IgD-negative memory B cell (primary cell): ENCODE results near the gene DNMT3B. TPM values are rescaled to one million over a fixed set of nuclear protein-coding genes. Genes with fewer than 3 reads are reported as not detected.

ENCODE experiments used
- H3K27ac Mint-ChIP-seq, 3 donors: one replicate each; pipeline ENCODE4 v1.8.0; 2020 to 2022; ENCODE audit warnings: mild to moderate bottlenecking in 3 of 3, mixed read lengths in 3 of 3, moderate library complexity in 1 of 3
- H3K27me3 Mint-ChIP-seq: one replicate; pipeline ENCODE4 v1.8.0; 2021; ENCODE audit warnings: mixed read lengths
- H3K36me3 Mint-ChIP-seq: one replicate; pipeline ENCODE4 v1.8.0; 2020; ENCODE audit warnings: mild to moderate bottlenecking, mixed read lengths
- H3K4me1 Mint-ChIP-seq, 3 donors: one replicate each; pipeline ENCODE4 v1.8.0; 2020 to 2022; ENCODE audit warnings: mixed read lengths in 3 of 3, mild to moderate bottlenecking in 1 of 3
- H3K4me3 Mint-ChIP-seq, 4 donors: one replicate each; pipeline ENCODE4 v1.8.0; 2020 to 2022; ENCODE audit warnings: mild to moderate bottlenecking in 4 of 4, mixed read lengths in 4 of 4, moderate library complexity in 3 of 4
- H3K9me3 Mint-ChIP-seq, 3 donors: one replicate each; pipeline ENCODE4 v1.8.0; 2020 to 2021; ENCODE audit warnings: mixed read lengths in 3 of 3, mild to moderate bottlenecking in 1 of 3
- polyA plus RNA-seq: library from polyadenylated mRNA; unstranded; fragments of 300-500 nt; fragmentation: Illumina TruSeq; gene quantifications from one replicate; pipeline ENCODE4 v1.2.3, GENCODE V29; 2021

The DNMT3B gene
- polyA plus RNA-seq, 1 donor from 2014 or later, result not detected

DNA sequence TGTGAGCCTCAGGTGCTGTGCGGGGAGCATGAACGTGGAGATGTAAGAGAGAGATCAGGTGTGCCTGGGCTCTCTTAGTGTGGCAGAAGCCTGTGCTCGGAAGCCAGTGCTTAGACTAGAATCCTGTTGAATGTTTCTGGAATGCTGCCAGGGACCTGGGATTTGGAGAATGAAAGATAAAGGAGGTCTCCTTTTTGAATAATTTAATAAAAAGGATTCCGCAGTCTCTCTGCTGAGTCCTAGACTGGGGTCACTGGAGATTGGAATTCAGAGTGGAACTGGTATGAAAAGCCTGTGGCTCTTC lies 77.7 kb downstream of the DNMT3B start:
- peak overlapping the region in 1 of 3 donors; percentile 31 for H3K27ac Mint-ChIP-seq
- H3K9me3 Mint-ChIP-seq, result no peaks in the 10 kb centered on the region
- no peak overlapping the region for H3K4me3 Mint-ChIP-seq
- no peaks in the 10 kb centered on the region for H3K27me3 Mint-ChIP-seq
- H3K36me3 Mint-ChIP-seq, result peaks cover 4% of the 10 kb centered on the region
- peaks cover 4 to 8% (median 4%) of the 10 kb centered on the region in 3 donors for H3K4me1 Mint-ChIP-seq

DNA sequence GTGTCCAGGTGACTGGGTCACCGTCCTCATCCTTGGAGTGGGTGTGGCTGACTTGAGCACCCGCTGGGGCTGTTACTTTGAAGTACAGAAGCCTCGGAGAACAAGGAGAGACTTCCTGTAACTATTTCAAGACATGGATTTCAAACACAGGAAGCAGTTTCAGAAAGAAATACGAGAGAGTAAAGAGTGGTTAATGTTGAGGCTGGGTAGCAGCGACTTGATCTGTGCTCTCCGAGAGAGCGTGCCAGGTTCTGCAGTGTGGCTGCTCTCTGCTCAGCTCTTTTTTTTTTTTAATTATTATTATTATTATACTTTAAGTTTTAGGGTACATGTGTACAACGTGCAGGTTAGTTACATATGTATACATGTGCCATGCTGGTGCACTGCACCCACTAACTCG lies 79.0 kb downstream of the DNMT3B start:
- Mint-ChIP-seq H3K36me3 (peaks cover 3% of the 10 kb centered on the region), H3K27ac (no peak overlapping the region), H3K27me3 (no peaks in the 10 kb centered on the region), H3K4me1 (peaks cover 4 to 8% (median 4%) of the 10 kb centered on the region in 3 donors), H3K4me3 (no peak overlapping the region), H3K9me3 (no peaks in the 10 kb centered on the region)

DNA sequence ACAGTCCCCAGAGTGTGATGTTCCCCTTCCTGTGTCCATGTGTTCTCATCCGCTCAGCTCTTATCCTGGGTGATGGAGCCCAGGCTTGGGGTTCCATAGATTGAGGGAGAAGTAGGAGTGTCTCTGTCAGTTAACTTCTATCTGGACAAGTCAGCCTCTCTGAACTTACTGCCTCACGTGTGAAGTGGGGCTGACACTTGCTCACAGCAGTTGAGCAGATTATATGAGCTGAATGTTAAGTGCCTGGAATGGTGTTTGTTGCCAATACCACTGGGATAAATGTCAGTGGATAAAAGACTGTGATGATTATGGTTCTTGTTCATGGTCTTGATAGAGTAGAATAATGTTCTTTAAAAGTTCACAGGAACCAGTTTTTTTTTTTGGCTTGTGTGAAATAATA lies 79.4 kb downstream of the DNMT3B start:
- no peaks in the 10 kb centered on the region for H3K9me3 Mint-ChIP-seq
- H3K27me3 Mint-ChIP-seq, result no peaks in the 10 kb centered on the region
- H3K27ac Mint-ChIP-seq, result no peak overlapping the region
- no peak overlapping the region for H3K4me3 Mint-ChIP-seq
- H3K4me1 Mint-ChIP-seq, result peaks cover 4 to 8% (median 4%) of the 10 kb centered on the region in 3 donors
- H3K36me3 Mint-ChIP-seq, result peaks cover 2% of the 10 kb centered on the region

DNA sequence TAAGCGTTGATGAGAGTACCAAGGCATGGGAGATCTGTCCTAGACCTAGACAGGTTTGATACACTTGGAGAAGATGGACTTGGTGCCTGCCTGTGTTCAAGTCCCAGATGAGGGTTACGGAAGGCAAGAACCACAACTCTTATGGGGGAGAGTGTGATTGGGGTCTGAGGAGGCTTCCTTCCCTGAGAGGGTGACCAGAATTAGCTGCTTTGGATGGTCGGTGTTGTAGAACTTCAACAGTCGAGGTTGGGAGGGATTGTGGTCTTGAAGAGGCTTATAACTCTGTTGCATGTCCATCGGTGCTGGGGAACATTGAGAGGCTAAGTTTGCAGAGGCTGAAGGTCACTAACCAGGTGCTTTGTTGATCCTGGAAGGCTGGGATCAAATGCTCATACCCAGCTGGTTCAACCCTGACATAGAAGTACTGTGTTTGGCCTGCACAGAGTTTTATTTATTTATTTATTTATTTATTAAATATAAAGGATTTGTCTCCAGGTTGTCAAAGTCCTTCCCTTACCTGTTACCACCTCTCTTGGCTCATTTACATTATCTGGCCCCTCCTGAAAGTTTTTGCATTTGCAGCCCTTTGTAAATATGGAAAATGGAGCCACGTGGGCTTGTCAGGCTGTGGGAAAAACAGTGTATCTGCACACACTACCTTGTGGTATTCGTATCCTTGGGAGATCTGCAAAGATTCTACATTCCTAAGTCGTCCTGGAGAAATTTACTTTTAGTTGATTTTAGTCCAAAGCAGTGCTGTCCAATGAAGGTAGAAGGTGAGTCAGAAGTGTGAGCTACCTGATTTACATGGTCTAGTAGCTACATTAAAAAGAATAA lies 80.7 kb downstream of the DNMT3B start:
- Mint-ChIP-seq H3K4me1 (peaks cover 4 to 8% (median 4%) of the 10 kb centered on the region in 3 donors), H3K4me3 (no peak overlapping the region), H3K9me3 (no peaks in the 10 kb centered on the region), H3K36me3 (peaks cover 2% of the 10 kb centered on the region), H3K27ac (peak overlapping the region in 1 of 3 donors; percentile 37), H3K27me3 (no peaks in the 10 kb centered on the region)

DNA sequence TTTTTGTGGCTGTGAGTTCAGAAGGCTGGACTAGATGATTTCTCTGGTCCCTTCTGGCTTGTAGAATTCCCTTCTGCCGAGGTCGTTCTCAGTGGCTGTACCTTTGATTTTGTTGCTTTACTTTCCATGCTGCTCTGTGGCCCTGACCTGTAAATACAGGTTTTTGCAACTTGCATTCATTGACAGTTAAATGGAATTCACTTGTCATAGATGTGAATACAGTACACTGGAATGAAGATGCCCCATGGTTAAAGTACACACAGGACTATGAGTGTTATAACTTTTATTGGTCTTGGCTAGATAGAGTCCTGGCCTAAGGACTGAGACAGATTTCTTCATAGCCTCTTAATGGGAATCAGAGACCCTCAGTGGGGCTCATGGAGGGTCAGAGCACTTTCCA lies 83.6 kb downstream of the DNMT3B start:
- peaks cover 0 to 4% (median 4%) of the 10 kb centered on the region in 3 donors for H3K4me1 Mint-ChIP-seq
- no peaks in the 10 kb centered on the region for H3K9me3 Mint-ChIP-seq
- no peak overlapping the region for H3K27ac Mint-ChIP-seq
- peaks cover 4% of the 10 kb centered on the region for H3K36me3 Mint-ChIP-seq
- H3K27me3 Mint-ChIP-seq, result no peaks in the 10 kb centered on the region
- no peak overlapping the region for H3K4me3 Mint-ChIP-seq

DNA sequence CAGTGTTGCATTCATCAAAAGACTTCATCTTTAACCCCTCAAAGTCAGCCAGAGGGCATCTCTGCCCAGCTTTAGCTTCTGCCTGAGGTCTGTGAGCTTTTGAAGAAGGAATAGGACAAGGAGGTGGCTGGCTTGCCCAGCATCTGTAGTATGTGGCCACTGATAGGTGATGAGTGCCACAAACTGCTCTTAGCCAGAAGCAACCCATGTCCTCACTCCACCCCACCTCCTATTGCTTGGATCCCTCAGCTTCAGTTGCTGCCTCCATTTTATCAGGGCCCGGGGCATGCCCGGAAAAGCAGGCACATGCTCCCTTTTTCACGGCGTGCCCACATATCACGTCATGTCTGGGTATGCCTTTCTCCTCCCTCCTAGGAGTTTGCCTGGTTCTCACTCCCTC lies 84.7 kb downstream of the DNMT3B start:
- Mint-ChIP-seq H3K27me3 (no peaks in the 10 kb centered on the region), H3K9me3 (no peaks in the 10 kb centered on the region), H3K4me3 (no peak overlapping the region), H3K4me1 (peaks cover 0 to 4% (median 4%) of the 10 kb centered on the region in 3 donors), H3K27ac (peak overlapping the region in 2 of 3 donors; percentile 0 to 36), H3K36me3 (peaks cover 5% of the 10 kb centered on the region)

DNA sequence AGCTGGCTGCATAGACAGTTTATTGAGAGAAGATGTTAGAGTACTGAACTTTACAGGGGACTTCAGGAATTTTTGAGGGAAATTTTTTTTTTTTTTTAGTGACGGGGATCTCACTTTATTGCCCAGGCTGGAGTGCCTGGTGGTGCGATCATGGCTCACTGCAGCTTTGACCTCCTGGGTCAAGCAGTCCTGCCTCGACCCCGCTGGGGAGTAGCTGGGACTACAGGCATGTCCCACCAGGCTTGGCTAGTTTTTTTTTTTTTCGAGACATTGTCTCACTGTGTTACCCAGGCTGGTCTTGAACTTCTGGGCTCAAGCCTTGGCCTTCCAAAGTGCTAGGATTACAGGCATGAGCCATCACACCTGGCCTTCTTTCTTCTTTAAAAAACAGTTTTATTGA lies 85.8 kb downstream of the DNMT3B start:
- peaks cover 7% of the 10 kb centered on the region for H3K36me3 Mint-ChIP-seq
- peak overlapping the region; percentile 0 to 24 (median 23) for H3K27ac Mint-ChIP-seq

DNA sequence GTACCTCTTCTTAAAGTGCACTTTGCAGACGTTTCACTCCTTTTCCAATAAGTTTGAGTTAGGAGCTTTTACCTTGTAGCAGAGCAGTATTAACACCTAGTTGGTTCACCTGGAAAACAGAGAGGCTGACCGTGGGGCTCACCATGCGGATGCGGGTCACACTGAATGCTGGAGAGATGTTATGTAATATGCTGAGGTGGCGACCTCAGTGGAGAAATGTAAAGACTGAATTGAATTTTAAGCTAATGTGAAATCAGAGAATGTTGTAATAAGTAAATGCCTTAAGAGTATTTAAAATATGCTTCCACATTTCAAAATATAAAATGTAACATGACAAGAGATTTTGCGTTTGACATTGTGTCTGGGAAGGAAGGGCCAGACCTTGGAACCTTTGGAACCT lies 86.7 kb downstream of the DNMT3B start:
- Mint-ChIP-seq H3K9me3 (no peaks in the 10 kb centered on the region), H3K36me3 (peaks cover 7% of the 10 kb centered on the region), H3K27me3 (no peaks in the 10 kb centered on the region), H3K4me3 (no peak overlapping the region), H3K4me1 (peaks cover 0 to 1% (median 0%) of the 10 kb centered on the region in 3 donors), H3K27ac (no peak overlapping the region)

More for the DNA sequence above, 85.8 kb downstream of the DNMT3B start:
- peaks cover 0 to 1% (median 0%) of the 10 kb centered on the region in 3 donors for H3K4me1 Mint-ChIP-seq
- H3K4me3 Mint-ChIP-seq, result no peak overlapping the region
- no peaks in the 10 kb centered on the region for H3K27me3 Mint-ChIP-seq
- no peaks in the 10 kb centered on the region for H3K9me3 Mint-ChIP-seq

DNA sequence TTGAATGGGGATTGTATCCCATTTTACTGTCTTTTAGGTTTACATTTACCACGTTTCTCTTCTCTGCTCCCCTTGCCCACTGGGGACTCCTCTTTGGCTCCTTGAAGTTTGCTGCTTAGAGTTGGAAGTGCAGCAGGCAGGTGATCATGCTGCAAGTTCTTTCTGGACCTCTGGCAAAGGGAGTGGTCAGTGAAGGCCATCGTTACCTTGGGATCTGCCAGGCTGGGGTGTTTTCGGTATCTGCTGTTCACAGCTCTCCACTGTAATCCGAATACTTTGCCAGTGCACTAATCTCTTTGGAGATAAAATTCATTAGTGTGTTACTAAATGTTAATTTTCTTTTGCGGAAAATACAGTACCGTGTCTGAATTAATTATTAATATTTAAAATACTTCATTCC lies 87.4 kb downstream of the DNMT3B start:
- Mint-ChIP-seq H3K27ac (no peak overlapping the region), H3K4me3 (no peak overlapping the region), H3K36me3 (peaks cover 5% of the 10 kb centered on the region), H3K27me3 (no peaks in the 10 kb centered on the region), H3K4me1 (no peaks in the 10 kb centered on the region), H3K9me3 (no peaks in the 10 kb centered on the region)

DNA sequence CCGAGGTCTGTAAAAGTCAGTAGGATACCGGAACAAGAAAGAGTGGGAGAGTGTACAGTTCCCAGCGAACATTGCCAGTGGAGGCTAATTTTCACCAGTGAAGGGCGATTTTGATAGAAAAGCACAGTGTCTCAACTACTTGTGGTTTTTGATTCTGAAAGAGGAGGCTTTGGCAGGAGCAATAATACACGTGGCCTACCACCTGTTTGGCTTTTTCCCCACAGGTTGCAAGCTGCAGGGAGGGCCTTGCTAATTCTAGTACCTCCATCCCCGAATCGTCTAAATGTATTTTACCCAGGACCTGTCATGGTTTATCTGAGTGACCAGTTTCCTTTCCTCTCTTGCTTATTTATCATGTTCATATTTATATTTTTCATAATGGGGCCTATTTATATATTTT lies 93.2 kb downstream of the DNMT3B start:
- Mint-ChIP-seq H3K4me1 (no peaks in the 10 kb centered on the region), H3K36me3 (peaks cover 3% of the 10 kb centered on the region), H3K27ac (peak overlapping the region in 1 of 3 donors; percentile 7), H3K27me3 (no peaks in the 10 kb centered on the region), H3K4me3 (no peak overlapping the region), H3K9me3 (no peaks in the 10 kb centered on the region)

DNA sequence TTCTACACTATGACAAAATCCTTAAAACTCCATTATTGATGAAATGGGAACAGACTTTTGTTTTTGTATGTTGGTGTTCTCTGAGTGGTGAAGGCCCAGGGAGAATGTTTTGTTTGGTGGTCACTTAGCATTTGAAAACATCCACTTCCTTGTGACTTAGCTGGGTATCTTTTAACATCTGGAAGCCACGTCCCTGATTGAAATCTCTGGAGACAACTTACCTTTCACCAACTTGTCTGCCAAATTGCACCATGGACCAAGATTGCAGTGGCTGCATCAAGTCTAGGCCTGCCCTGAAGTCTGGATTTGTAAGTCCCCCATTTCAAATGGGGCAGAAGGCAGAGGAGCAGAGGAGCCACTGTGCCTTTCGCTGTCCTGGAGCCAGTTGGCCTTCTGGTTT lies 96.0 kb downstream of the DNMT3B start:
- no peaks in the 10 kb centered on the region for H3K27me3 Mint-ChIP-seq
- H3K27ac Mint-ChIP-seq, result no peak overlapping the region
- H3K4me3 Mint-ChIP-seq, result no peak overlapping the region
- H3K36me3 Mint-ChIP-seq, result peaks cover 3% of the 10 kb centered on the region
- H3K9me3 Mint-ChIP-seq, result no peaks in the 10 kb centered on the region
- H3K4me1 Mint-ChIP-seq, result no peaks in the 10 kb centered on the region

Other genes with a start within 250 kb of the DNMT3B start
- gene NOL4L, start 177.1 kb upstream of the DNMT3B start, polyA plus RNA-seq, result 7.3 TPM
- 0.11 TPM for gene C20orf203, start 88.4 kb upstream of the DNMT3B start, polyA plus RNA-seq
- 81.5 TPM for gene COMMD7, start 18.9 kb upstream of the DNMT3B start, polyA plus RNA-seq
- 65.3 TPM for gene MAPRE1, start 57.6 kb downstream of the DNMT3B start, polyA plus RNA-seq
- gene EFCAB8, start 96.5 kb downstream of the DNMT3B start, polyA plus RNA-seq, result not detected
- not detected for gene SUN5, start 242.0 kb downstream of the DNMT3B start, polyA plus RNA-seq
- not detected for gene BPIFB2, start 245.3 kb downstream of the DNMT3B start, polyA plus RNA-seq